GM21737 (cell line): Measurements from ENCODE around the gene OGFR.

ENCODE experiments used
- ATAC-seq: cut with Tn5 transposase; IDR thresholded peaks from one replicate; pipeline ENCODE4 v1.9.1; 2021; ENCODE audit warnings: mild to moderate bottlenecking, moderate library complexity; ENCODE audit not compliant: unreplicated experiment

Gene OGFR

DNA sequence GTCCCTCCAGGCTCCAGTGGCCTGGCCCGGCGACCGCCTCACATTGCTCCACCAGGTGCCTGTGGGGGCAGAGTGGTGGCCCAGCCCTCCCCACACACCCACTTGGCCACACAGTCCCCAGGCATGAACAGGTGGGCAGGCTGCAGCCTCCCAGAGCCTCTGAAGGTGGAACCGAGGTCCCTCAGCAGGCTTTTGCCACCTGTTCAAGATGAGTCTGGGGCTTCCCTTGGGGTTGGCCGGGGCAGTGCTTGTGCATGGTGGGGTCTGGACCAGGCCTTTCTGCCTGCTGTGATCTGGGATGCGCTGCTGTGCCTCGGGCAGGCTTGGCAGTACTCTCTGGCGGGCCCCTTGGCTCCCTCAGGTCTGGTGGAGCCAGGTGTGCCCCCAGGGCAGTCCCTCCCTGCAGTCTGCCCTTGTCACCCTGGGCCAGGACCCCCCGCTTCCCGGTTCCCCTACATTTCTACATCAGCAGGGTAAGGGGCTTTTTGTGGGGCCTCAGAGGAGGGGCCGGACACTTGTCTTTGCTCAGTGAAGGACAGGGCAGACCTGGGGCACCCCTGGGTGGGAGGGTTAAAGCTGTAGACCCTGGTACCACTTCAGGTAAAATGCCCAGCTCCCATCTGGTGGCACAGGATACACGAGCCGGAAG, 9.5 kb downstream of the OGFR start:
- no peak for ATAC-seq

DNA sequence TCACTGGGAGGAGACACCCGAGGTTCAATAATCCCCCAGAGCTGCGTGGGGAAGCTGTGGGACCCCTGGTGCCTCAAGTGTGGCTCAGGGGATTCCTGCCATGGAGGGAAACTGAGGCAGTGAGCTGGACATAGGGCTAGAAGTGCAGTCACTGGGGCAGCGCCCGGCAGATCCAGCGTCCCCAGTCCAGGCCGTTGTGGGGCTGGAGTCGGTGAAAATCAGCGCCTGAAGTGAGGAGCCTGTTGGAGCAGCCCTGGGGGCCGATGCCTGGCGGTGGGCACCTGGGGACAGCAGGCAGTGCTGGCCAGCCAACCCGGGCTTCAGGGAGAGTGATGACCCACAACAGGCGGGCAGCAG, 10.1 kb downstream of the OGFR start:
- no peak for ATAC-seq

DNA sequence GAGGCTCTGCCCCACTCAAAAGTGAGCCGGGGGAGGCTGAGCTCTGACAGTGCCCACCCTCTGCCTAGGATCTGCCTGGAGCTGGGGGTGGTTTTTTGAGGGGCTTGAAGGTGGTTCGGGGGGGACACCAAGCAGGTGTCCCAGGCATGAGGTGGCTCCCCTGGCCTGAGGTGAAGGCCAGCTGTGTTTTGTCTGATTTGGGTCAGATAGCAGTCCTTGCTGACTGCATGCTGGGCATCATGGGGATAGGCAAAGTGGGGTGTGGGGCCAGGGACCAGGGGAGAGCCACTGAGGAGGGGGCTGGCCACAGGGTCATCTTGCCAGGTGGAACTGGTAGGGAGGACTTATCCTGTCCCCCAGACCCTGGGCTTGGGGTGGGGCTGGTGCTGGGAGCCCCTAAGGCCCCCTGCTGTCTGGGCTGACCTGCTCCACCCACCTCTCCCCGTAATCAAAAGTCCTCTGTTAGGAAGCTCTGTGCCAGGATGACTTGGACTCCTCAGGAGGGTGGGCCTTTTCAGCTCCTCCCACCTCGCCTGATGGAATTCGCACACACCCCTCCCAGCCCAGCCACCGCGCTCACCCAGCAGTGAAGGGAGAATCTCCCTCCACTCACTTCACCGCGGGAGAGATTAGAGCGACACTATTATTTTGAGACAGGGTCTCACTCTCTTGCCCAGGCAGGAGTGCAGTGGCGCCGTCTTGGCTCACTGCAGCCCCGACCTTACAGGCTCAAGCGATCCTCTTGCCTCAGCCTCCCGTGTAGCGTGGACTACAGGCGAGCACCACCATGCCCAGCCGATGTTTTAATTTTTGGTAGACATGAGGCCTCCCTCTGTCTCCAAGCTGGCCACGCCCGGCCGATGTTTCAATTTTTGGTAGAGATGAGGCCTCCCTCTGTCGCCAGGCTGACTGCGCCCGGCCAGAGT, 10.7 kb downstream of the OGFR start:
- no peak for ATAC-seq

DNA sequence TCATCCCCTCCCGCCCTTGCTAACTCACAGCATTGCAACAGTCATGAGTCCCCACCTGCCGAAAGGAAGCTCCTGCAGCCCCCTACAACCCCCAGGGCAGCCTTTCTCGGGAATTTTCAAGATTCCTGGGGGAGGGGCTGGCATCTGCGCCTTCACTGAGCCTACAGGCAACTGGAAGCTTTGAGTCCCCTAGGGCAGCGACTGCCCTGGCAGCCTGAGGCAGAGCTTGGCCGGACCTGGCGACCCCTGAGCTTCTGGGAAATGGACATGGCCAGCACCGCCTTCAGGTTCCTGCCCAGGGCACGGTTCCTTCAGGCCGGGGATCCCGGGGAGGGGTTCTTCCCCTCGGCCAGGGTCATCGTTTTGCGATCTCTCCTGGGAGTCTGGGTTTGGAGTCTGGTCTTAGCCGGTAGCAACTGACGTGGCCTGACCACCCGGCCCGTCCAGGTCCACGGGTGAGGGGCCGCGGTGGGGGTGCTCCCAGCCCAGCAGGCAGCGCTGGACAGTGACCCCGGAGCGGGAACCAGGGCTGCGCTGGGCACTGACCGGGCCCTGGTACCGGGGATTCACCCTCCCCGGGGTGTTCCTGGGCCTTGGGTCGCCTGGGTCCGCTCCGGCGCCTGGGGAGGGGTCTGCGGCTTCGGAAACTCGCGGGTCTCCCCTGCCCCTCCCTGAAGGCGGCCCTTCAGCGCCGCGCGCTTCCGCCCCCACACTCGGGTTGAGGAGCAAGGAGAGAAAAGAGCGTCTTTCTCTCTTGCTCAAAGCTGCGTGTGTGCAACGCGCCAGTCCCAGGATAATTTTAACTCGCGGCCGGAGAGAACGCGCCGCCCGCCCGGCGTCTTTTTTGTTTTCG, 11.6 kb downstream of the OGFR start:
- ATAC-seq = no peak

DNA sequence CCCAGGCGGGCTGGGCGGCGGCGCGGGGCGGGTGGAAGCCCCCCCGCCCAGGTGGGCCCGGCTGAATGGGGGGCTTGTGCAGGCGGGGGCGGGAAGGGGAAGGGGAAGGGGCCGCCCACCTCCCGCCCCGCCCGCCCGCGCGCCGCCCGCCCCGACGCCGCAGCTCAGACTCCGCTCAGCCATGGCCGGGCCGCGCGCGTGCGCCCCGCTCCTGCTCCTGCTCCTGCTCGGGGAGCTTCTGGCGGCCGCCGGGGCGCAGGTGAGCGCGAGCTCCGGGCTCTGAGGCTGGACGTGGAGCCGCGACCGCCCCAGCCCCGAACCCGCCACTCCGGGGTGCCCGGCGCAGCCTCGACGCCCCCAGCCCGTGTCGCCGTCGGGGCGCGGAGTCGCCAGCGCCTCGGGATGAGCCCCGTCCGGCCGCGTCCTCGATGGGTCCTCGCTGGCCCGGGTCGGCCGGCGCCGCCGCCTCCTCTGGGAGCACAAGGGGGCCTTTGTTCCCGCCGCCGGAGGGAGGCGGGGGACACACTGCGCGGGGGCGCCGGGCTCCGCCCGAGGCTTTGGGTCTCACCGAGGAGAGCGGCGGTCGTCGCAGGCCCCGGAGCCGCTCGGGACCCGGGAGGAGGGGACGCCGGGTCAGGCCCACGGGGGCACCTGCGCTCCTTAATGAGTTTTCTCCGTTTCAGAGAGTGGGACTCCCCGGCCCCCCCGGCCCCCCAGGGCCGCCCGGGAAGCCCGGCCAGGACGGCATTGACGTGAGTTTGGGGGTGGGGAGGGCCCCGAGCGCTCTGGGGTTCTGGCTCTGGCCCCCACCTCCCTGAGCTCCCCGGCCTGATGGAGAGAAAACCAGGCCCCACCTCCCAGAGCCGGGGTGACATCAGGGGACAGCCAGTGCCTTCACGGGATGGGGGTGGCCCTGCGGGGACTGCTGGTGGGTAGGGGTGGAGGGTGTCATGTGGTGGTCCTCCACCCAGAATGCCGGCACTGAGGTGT, 12.5 kb downstream of the OGFR start, which contains the start of gene COL9A3:
Gene COL9A3, plus strand, starts transcription at position 167 of the 990 bp plus-strand sequence. Its CDS starts 15 bp downstream, at position 182.
- ATAC-seq = no peak

DNA sequence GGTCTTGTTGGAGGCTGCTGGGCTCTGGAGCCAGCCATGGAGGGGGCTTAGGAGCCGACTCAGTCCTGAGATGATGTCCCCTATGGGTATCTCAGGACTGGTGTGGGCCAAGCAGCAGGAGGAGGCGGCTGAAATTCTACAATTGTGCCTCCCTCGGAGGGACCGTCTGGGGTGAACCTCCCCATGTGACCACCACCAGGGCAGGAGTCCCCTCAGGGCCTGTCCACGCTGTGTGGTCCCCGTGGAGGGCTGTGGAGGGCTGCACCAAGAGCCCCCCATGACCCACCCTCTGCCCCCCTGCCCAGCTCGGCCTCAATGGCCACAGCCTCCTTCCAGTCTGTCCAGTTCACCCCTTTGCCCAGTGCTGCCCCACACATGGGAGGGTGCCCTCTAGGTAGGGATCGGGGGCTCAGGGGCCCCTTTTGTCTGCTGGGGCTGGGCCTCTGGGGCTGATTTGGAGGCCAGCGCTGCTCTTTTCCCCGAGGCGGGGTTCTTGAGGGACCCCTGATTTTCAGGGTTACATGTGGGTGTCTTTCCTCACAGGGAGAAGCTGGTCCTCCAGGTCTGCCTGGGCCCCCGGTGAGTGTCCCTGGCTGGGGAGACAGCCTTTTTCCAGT, 13.4 kb downstream of the OGFR start:
- ATAC-seq = no peak

DNA sequence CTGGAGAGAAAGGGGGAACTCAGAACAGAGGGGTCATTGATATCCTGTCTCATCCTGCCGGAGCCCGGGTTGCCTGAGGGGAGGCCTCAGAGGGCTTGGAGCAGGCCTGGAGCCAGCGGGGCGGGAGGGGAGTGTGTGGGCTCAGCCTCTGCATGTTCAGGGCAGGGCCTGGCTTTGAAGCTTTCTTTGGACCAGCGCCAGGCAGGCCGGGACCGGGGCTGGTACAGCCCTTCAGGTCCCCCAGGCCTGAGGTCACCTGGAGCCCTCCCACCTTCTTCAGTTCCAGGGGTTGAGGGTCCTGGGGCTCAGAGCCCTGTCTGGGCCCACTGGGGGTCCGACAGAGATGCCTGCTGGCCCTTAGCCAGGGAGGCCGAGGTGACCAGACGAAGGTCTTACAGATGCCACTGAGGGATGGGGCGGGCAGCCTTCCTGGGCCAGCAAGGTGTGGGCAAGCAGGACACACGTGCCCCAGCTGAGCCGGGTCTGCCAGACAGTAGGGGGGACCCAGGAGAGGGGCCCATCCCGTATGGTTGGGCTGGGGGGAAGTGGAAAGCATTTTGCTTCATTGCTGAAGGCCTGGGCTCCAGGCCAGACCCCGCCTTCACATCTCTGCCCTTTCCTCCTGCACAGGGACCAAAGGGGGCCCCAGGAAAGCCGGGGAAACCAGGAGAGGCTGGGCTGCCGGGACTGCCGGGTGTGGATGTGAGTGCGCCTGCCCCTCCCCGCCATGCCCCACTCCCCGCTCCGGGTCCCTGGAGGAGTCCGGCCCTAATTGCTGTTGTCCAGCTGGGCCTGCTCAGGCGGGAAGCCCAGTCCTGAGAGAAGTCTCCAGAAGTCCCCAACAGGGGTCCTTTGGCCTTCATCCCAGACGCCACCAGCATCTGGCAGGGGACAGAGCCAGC, 14.2 kb downstream of the OGFR start:
- ATAC-seq = no peak

DNA sequence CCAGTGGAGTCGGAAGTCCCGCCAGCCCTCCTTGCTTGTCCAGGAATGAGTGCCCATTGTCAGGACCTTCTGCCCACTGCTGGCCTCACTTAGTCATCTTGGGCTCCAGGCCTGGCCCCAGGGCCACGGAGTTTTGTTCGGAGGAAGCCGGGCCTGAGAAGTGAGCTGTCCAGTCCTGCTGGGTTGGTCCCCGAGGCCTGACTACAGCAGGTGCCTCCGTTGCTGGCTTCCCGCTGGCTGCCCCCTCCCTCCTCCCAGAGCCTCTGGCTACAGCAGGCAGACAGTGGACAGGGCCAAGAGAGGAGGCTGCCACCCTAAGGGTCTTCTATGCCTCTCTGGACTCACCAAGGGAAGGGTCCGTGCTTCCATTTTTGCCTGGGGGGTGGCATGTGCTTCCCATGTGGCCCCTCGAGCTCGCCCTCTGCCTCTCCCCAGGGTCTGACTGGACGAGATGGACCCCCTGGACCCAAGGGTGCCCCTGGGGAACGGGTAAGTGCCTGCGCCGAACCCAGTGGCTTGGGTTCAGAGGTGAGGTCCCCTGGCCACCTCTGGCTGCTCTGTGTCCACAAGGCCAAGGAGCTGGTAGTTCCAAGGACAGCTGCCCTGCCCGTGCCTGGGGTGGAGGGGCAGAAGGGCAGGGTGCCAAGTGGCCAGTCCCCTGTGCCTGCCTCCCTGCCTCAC, 15.0 kb downstream of the OGFR start:
- ATAC-seq = no peak

DNA sequence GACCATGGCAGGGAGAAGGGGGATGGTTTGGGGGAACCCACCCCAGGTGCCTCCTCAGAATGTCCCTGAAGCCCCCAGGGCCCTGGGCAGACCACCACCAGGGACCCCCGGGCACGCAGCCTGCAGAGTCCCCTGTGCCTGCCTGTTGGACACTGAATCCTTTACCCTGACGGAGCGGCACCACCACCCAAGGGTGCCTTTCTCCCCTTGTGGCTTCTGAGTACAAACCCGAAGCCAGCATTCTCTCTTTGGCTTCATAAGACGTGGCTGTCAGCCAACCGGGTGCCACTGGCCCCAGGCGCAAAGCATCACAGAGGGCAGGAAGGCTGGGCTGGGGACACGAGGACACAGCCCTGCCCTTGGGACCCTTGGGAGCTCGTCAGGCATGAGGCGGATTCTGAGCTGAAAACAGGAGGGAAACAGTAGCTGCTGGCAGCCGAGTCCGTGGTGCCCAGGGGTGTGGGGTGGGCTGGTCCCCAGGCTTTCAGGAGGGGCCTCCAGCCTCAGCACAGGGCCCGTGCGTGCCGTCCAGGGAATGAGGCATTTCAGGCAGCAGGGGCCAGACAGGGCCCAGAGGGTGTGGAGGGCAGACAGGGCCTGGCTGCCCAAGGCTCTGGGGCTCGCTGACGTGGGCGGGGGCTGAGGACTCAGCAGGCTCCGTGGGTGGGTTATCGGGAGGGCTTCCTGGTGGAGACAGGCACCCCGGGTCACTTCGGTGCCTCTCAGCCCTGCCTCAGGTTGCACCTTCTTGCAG, 15.8 kb downstream of the OGFR start:
- no peak for ATAC-seq

DNA sequence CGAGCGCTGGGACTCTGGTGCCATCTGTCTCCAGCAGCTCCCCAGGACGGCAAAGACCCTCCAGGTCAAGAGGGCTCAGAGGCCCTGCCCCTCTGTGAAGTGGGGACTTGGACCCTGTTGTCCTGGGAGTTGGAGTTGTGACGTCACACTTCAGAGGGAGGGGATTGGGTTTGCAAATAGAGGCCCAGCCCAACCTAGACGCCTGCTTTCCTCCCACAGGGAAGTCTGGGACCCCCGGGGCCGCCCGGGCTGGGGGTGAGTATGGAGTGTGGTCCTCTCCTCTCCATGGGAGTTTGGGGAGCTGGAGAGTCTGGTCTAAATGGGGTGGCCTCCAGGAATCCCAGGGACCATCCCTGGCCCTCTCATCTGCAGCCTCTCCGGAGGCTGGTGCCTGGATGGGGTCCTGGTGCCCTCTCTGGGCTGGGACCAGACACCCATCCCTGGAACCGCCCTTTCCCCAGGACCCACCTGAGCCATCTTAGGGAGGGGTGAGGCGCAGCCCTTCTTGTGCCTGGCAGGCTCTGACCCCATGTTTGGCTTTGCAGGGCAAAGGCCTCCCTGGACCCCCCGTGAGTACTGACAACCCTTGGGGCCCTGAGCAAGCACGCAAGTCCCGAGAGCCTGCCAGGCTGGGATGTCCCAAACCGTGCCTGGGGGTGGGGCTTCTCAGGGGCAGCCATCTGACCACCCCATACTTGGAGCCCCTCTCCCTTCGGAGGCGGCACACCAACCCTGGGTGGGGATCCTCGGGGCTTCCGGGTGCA, 16.5 kb downstream of the OGFR start:
- ATAC-seq = no peak

DNA sequence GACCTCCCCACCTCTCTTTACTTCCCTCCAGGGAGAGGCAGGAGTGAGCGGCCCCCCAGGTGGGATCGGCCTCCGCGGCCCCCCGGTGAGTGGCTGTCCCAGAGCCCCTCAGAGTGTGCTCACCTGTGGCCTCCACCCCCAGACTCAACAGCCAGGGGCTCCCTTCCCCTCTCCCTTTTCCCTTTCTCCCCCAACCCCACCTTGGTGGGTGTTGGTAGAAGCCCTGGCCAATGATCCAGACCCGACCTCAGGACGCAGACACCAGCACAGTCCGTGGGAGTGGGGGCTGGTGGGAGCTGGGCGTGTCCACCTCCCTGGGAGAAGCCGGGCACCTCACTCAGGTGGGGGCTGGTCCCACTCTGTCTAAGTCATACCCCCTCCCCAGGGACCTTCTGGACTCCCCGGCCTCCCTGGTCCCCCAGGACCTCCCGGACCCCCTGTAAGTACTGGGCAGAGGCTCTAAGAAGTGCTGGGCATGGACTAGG, 17.1 kb downstream of the OGFR start:
- ATAC-seq = no peak

DNA sequence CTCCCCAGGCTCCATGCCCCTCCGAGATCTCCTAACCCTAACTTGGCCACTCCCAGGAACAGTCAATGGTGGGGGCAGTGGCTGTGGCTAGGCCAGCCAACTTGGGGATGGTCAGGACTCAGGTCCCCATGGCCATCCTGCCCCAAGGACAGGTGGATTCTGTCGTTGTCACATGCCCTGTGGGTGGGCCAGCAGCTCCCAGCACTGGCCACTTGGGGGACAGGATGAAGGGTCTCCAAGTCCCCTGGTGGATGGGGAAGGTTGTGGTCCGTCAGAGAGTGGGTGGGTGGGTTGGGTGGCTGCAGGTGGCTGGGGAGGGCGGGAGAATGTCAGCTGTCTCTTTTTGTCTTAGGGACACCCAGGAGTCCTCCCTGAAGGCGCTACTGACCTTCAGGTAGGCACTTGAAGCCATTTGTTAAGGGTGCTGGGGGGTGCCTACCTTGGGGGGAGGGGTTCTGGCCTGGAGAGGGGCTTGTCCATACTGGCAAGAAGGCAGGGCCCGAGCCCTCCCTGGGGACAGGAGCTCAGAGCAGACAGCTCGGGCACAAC, 17.7 kb downstream of the OGFR start:
- ATAC-seq = no peak

DNA sequence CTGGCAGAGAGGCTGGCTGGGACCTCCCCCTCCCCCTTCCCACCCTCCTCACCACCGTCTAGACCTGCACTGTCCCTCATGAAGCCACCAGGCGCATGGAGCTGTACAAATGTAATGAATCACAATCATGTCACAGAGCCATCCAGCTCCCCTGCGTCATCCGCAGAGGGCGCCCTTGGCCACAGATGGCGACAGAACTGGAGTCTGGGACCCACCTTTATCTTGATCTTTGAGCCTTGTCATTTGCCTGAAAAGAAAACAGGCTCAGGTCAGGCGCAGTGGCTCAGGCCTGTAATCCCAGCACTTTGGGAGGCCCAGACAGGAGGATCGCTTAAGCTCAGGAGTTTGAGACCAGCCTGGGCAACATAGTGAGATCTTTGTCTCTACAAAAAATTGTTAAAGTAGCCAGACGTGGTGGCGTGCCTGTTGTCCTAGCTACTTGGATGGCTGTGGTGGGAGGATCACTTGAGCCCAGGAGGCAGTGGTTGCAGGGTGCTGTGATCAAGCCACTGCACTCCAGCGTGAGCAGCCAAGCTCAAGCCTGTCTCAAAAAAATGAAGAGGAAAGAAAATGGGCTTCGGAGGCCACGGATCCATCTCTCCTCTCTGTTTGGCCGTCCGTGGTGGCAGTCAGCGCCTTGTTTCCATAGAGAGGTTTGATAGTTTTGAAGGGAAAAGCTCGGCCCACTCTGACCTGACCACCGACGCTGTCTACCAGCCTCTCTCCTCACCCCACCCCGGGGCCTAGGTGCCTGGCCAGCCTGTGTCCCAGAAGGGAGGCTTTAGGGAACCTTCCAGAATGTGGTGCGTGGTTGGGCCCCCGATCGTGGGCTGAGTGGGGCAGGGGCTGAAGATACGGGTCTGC, 18.4 kb downstream of the OGFR start:
- ATAC-seq = no peak

DNA sequence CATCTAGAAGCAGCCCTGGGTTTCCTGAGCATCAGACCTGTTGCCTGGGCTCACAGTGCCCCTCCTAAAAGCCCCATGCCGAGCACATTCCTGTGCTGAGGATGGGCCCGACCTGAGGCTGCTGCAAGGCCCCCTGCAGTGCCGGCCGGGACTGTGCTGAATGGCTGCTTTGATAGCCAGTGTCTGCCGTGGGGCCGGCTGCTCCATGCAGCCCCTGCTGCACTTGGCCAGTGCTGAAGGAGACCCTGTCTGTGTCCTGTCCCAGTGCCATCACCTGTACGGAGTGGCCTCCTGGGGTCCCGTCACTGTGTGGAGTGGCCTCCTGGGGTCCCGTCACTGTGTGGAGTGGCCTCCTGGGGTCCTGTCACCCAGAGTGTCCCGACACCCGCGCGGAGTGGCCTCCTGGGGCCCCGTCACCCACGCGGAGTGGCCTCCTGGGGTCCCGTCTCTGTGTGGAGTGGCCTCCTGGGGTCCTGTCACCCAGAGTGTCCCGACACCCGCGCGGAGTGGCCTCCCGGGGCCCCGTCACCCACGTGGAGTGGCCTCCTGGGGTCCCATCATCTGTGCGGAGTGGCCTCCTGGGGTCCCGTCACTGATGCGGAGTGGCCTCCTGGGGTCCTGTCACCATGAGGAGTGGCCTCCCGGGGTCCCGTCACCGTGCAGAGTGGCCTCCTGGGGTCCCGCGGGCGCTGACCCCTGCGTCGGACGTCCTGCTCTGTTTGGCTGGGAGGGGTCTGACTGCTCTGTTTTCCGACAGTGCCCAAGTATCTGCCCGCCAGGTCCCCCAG, 19.2 kb downstream of the OGFR start:
- ATAC-seq = no peak
